ENCODE data around the gene TSPYL2.

TSPYL2 gene

DNA sequence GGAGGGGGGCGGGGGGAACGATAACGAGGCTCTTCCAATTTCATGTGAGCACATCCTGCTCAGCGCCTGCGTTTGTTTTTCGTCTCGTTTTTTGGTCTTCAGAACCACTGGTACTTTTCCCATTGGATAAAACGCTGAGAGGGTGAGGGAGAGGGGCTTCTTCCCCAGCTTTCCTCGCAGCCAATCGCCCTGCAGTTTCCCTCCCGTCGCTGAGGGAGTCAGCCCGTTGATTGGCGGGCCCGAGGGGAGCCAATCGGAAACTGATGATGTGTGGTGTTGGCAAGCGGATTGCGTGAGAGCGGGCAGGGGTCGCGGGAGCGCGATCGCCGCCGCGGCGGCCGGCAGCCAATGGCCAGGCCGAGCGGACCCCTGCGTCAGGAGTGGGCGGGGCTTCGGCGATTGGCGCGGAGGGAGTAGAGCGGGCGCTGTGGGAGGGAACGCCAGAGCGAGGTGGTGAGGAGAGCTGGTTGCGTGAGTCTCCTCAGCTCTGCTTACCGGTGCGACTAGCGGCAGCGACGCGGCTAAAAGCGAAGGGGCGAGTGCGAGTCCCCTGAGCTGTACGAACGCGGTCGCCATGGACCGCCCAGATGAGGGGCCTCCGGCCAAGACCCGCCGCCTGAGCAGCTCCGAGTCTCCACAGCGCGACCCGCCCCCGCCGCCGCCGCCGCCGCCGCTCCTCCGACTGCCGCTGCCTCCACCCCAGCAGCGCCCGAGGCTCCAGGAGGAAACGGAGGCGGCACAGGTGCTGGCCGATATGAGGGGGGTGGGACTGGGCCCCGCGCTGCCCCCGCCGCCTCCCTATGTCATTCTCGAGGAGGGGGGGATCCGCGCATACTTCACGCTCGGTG is at the start of gene TSPYL2:
Gene TSPYL2 (plus strand): TSS at position 443 of the 848 bp plus-strand sequence. CDS start 132 bp downstream, at position 575.
- peak; percentile 94 for DNase-seq (ENCODE audit: low read depth)
- TF ChIP-seq, protein P1, sequence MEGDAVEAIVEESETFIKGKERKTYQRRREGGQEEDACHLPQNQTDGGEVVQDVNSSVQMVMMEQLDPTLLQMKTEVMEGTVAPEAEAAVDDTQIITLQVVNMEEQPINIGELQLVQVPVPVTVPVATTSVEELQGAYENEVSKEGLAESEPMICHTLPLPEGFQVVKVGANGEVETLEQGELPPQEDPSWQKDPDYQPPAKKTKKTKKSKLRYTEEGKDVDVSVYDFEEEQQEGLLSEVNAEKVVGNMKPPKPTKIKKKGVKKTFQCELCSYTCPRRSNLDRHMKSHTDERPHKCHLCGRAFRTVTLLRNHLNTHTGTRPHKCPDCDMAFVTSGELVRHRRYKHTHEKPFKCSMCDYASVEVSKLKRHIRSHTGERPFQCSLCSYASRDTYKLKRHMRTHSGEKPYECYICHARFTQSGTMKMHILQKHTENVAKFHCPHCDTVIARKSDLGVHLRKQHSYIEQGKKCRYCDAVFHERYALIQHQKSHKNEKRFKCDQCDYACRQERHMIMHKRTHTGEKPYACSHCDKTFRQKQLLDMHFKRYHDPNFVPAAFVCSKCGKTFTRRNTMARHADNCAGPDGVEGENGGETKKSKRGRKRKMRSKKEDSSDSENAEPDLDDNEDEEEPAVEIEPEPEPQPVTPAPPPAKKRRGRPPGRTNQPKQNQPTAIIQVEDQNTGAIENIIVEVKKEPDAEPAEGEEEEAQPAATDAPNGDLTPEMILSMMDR (conservative IDR thresholded peaks at IDR 0.05; ENCODE audit: control insufficient read depth, insufficient read depth, low read depth, low read length): no peak
- peak within 1 kb of the TSS; percentile 61 for H3K4me3 ChIP-seq (ENCODE audit: control insufficient read depth, low read depth, low read length)

DNA sequence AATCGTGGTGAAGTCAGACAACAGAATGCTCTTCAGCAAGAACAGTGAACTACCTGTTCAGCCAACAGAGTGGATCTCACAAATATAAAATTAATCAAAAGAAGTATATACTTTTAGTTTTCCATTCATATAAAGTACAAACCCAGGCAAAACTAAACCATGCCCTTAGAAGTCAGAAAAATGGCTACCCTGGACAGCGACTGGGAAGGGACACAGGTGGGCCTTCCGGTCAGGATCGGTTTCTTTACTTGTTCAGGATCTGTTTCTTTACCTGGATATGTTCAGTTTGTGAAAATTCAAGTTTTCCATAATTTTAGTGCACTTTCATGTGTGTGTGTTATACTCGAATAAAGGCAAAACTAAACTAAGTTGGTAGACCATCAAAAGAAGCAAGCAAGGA is 46.0 kb upstream of the TSPYL2 start:
- no peak for DNase-seq (ENCODE audit: low read depth)
- no peak overlapping the region for H3K4me3 ChIP-seq (ENCODE audit: control insufficient read depth, low read depth, low read length)
- TF ChIP-seq, protein P1 (conservative IDR thresholded peaks at IDR 0.05; ENCODE audit: control insufficient read depth, insufficient read depth, low read depth, low read length): no peak

DNA sequence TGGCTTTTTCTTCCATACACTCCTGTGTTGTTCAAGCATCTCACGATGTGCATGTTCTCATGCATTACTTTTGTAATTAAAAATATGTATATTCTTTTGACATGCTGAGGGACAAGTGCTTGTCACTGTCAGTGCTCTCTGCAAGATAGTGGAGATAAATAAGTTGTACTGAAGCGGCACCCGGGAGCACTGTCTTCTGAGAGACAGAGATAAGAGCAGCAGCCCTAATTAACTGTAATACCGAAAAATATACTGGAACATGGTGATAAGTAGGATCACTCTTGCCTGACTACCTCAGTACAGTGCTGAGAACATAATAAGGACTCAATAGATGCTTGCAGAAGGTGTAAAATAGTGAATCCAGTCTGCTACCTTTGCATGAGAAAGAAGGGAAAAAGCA is 42.9 kb upstream of the TSPYL2 start:
- TF ChIP-seq, protein P1 (conservative IDR thresholded peaks at IDR 0.05; ENCODE audit: control insufficient read depth, insufficient read depth, low read depth, low read length): no peak
- no peak for DNase-seq (ENCODE audit: low read depth)

DNA sequence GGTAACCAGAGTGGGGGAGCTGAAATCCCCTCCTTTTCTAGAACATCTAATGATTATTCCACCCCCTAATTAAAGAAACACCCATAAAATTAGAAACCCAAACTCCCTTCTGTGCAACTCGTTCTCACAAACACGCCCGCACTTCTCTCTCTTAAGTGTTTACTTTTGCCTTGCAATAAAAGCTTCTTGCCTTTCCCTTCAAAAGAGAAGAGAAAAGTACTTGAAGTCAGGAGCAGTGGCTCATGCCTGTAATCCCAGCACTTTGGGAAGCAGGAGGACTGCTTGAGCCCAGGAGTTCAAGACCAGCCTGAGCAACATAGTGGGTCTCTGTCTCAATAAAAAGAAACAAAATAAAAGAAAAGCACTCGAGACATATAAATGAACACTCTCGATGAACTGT is 37.2 kb upstream of the TSPYL2 start:
- DNase-seq (ENCODE audit: low read depth): no peak
- no peak overlapping the region for H3K4me3 ChIP-seq (ENCODE audit: control insufficient read depth, low read depth, low read length)
- TF ChIP-seq, protein P1 (conservative IDR thresholded peaks at IDR 0.05; ENCODE audit: control insufficient read depth, insufficient read depth, low read depth, low read length): no peak

More for the DNA sequence above, 42.9 kb upstream of the TSPYL2 start:
- H3K4me3 ChIP-seq (ENCODE audit: control insufficient read depth, low read depth, low read length): no peak overlapping the region

DNA sequence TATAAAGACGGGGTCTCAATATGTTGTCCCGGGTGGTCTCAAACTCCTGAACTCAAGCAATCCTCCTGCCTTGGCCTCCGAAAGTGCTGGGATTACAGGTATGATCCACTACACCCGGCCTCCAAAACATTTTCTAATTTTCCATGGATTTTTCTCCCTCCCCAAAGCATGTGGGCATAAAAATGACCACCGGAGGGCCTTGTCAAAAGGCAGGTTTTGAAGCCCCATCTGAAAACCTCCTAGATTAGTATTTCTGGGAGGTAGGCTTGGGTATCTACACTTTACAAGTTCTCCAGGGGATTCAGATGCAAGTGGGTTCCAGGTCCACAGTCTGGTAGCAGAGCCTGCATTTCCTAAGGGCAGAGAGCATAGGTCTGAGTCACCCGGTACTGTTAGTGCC is 34.9 kb upstream of the TSPYL2 start:
- no peak overlapping the region for H3K4me3 ChIP-seq (ENCODE audit: control insufficient read depth, low read depth, low read length)
- TF ChIP-seq, protein P1 (conservative IDR thresholded peaks at IDR 0.05; ENCODE audit: control insufficient read depth, insufficient read depth, low read depth, low read length): peak; percentile 36
- DNase-seq (ENCODE audit: low read depth): peak; percentile 9

DNA sequence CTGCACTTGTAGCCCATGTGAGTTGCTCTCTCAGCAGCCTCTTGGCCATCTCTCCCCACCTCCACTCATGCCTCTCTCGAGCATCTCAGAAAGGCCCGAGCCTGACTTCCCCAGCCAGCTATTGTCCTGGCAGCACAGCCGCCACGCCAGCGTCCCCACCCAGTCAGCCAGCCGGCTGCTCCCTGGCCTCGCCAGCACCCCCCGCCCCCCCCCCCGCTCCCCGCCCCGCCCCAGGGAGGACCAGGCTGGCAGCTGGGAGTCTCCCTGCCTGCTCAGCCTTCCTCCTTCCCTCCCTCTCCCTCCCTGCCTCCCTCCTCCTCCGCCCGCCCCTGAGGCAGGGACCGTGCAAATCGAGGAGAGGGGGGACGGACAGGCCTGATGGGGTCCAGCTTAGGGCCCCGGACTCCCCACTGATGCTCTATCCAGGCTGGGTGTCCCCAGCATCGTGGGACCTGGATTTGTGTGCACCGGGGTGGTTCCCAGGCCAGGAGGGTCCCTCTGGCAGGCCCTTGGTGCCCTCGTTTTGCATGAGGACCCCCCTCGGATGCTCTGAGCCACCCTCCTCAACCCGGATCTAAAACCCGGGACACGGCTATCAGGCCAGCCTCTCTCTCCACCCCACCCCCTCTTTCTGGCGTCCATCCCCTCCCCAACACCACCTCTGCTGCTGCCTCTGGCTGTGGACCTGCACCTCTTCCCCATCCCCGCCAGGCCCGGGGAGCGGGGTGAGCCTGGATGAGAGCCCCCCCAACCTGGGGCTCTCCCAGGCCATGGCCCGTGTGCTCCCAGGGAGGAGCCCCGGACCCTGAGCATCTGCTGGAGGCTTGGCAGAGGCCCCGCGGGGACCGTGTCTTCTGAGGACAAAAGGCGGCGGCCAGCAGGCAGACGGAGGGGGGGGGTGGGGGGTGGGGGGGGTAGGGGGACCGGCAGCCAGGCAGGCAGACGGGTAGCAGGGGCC is 33.7 kb upstream of the TSPYL2 start, which contains the start of gene GPR173:
Gene GPR173 (plus strand): TSS at position 621 of the 958 bp plus-strand sequence. CDS start 27,833 bp downstream, outside the sequence.
- TF ChIP-seq, protein P1 (conservative IDR thresholded peaks at IDR 0.05; ENCODE audit: control insufficient read depth, insufficient read depth, low read depth, low read length): no peak
- peak; percentile 67 for DNase-seq (ENCODE audit: low read depth)
- peak within 1 kb of the TSS; percentile 63 for H3K4me3 ChIP-seq (ENCODE audit: control insufficient read depth, low read depth, low read length)

Measured in fibroblast of mammary gland (primary cell).